Measurements from ENCODE around the gene ZNF436. TPM values are rescaled to one million over a fixed set of nuclear protein-coding genes. Genes with fewer than 3 reads are reported as not detected.
A peak's percentile ranks its signal among the peaks of the same experiment; 100 is the strongest.

The ZNF436 gene
- total RNA-seq, 4 donors from 2014 or later: 22.8 to 35.0 (median 30.2) TPM

- peaks cover 0 to 11% (median 0%) of the 10 kb centered on the region in 3 donors for H3K36me3 ChIP-seq
- H3K27ac ChIP-seq: peak overlapping the region in 3 of 4 donors; percentile 66 to 90 (median 85)
- no peaks in the 10 kb centered on the region for H3K27me3 ChIP-seq
- H3K4me3 ChIP-seq: no peak overlapping the region
- no peaks in the 10 kb centered on the region for H3K9me3 ChIP-seq
- TF ChIP-seq EP300 (IDR thresholded peaks at IDR 0.05): peak in 1 of 2 donors; percentile 7
- TF ChIP-seq CTCF (IDR thresholded peaks at IDR 0.05): no peak
- WGBS, 2 donors: 83 to 85% methylated on average over 15 of the region's 15 CpGs
- DNase-seq (ENCODE audit: low spot score in 2 of 2): peak; percentile 26 to 54
- peaks cover 0 to 29% (median 14%) of the 10 kb centered on the region in 4 donors for H3K4me1 ChIP-seq
Observed at GRCh38 chr1:23393706-23394105, 24.1 kb upstream of the ZNF436 start.

- WGBS, 2 donors: 70 to 73% methylated on average over 2 of the region's 2 CpGs
Observed at GRCh38 chr1:23392125-23392855, 22.7 kb upstream of the ZNF436 start.

GRCh38 chr1:23389837-23390321, 20.2 kb upstream of the ZNF436 start:
- Histone ChIP-seq H3K4me1 (peaks cover 0 to 26% (median 7%) of the 10 kb centered on the region in 4 donors), H3K4me3 (no peak overlapping the region), H3K9me3 (no peaks in the 10 kb centered on the region), H3K27ac (no peak overlapping the region), H3K36me3 (peaks cover 0 to 17% (median 0%) of the 10 kb centered on the region in 3 donors), H3K27me3 (no peaks in the 10 kb centered on the region)
- 67 to 73% methylated on average over 9 of the region's 9 CpGs for WGBS, 2 donors
- TF ChIP-seq POLR2A (IDR thresholded peaks at IDR 0.05) (no peak), EP300 (IDR thresholded peaks at IDR 0.05) (no peak), CTCF (IDR thresholded peaks at IDR 0.05) (no peak)
- DNase-seq (ENCODE audit: low spot score in 2 of 2): no peak

More at GRCh38 chr1:23392125-23392855, 22.7 kb upstream of the ZNF436 start:
- no peak overlapping the region for H3K27ac ChIP-seq
- H3K9me3 ChIP-seq: no peaks in the 10 kb centered on the region
- no peaks in the 10 kb centered on the region for H3K27me3 ChIP-seq
- H3K36me3 ChIP-seq: peaks cover 0 to 14% (median 0%) of the 10 kb centered on the region in 3 donors
- TF ChIP-seq CTCF (IDR thresholded peaks at IDR 0.05): no peak
- TF ChIP-seq POLR2A (IDR thresholded peaks at IDR 0.05): no peak
- TF ChIP-seq EP300 (IDR thresholded peaks at IDR 0.05): no peak
- H3K4me3 ChIP-seq: no peak overlapping the region
- DNase-seq (ENCODE audit: low spot score in 2 of 2): no peak
- H3K4me1 ChIP-seq: peaks cover 0 to 29% (median 14%) of the 10 kb centered on the region in 4 donors

- Histone ChIP-seq H3K27ac (no peak overlapping the region), H3K36me3 (peaks cover 0 to 31% (median 0%) of the 10 kb centered on the region in 3 donors), H3K4me1 (peaks cover 0 to 18% (median 2%) of the 10 kb centered on the region in 4 donors), H3K27me3 (no peaks in the 10 kb centered on the region), H3K4me3 (no peak overlapping the region), H3K9me3 (no peaks in the 10 kb centered on the region)
- 85 to 88% methylated on average over 8 of the region's 8 CpGs for WGBS, 2 donors
- TF ChIP-seq CTCF (IDR thresholded peaks at IDR 0.05): no peak
- no peak for DNase-seq (ENCODE audit: low spot score in 2 of 2)
Observed at GRCh38 chr1:23387494-23387893, 17.9 kb upstream of the ZNF436 start.

- no peak for TF ChIP-seq POLR2A (IDR thresholded peaks at IDR 0.05)
- TF ChIP-seq CTCF (IDR thresholded peaks at IDR 0.05): no peak
- no peak for TF ChIP-seq EP300 (IDR thresholded peaks at IDR 0.05)
- no peak for DNase-seq (ENCODE audit: low spot score in 2 of 2)
- H3K36me3 ChIP-seq: peaks cover 0 to 44% (median 3%) of the 10 kb centered on the region in 3 donors
Observed at GRCh38 chr1:23385119-23385621, 15.5 kb upstream of the ZNF436 start.

More at GRCh38 chr1:23385119-23385621, 15.5 kb upstream of the ZNF436 start:
- Histone ChIP-seq H3K9me3 (no peaks in the 10 kb centered on the region), H3K27ac (peak overlapping the region in 1 of 4 donors; percentile 60), H3K4me1 (peaks cover 0 to 20% (median 2%) of the 10 kb centered on the region in 4 donors), H3K4me3 (no peak overlapping the region), H3K27me3 (no peaks in the 10 kb centered on the region)
- WGBS, 2 donors: 69 to 76% methylated on average over 14 of the region's 14 CpGs
